Stimulated activated CD4-positive, alpha-beta T cell treated with anti-CD3 and anti-CD28 coated beads, Interleukin-4, amount 100 ng/mL, for 48 hours (primary cell): ENCODE measurements around the gene BPIFB3.

Experiments used
- DNase-seq, 2 donors: peaks; one replicate each; pipeline ENCODE4 v3.0.0-alpha.2; 2020; ENCODE audit warnings: low read depth in 2 of 2

BPIFB3 gene

GRCh38 chr20:33062105-33062824, 8.6 kb downstream of the BPIFB3 start:
- no peak for DNase-seq

GRCh38 chr20:33062825-33063149, 9.1 kb downstream of the BPIFB3 start:
- DNase-seq = no peak

GRCh38 chr20:33063271-33063670, 9.6 kb downstream of the BPIFB3 start:
- DNase-seq = no peak

- no peak for DNase-seq
These were observed 11.0 kb downstream of the BPIFB3 start for GRCh38 chr20:33064572-33065287.

GRCh38 chr20:33065785-33066184, 12.1 kb downstream of the BPIFB3 start:
- DNase-seq = no peak

- no peak for DNase-seq
These were observed 14.1 kb downstream of the BPIFB3 start for GRCh38 chr20:33067806-33068205.

- DNase-seq = no peak
These were observed 14.7 kb downstream of the BPIFB3 start for GRCh38 chr20:33068251-33068939.

GRCh38 chr20:33069673-33070072, 16.0 kb downstream of the BPIFB3 start:
- no peak for DNase-seq

GRCh38 chr20:33070111-33071053, 16.7 kb downstream of the BPIFB3 start:
- no peak for DNase-seq

- DNase-seq = no peak
These were observed 17.5 kb downstream of the BPIFB3 start for GRCh38 chr20:33071198-33071597.

GRCh38 chr20:33072362-33072761, 18.7 kb downstream of the BPIFB3 start:
- DNase-seq = no peak

GRCh38 chr20:33072813-33073212, 19.1 kb downstream of the BPIFB3 start:
- no peak for DNase-seq

GRCh38 chr20:33074675-33075074, 21.0 kb downstream of the BPIFB3 start:
- DNase-seq = no peak

GRCh38 chr20:33075281-33075680, 21.6 kb downstream of the BPIFB3 start:
- DNase-seq = no peak

GRCh38 chr20:33076662-33077372, 23.1 kb downstream of the BPIFB3 start:
- no peak for DNase-seq

- DNase-seq = no peak
These were observed 25.6 kb downstream of the BPIFB3 start, which contains the start of gene BPIFB4 for GRCh38 chr20:33079259-33079658. TSS of gene BPIFB4 (plus strand) at chr20:33079643. CDS start at chr20:33081527, 1,884 bp downstream.

GRCh38 chr20:33081411-33082154, 27.9 kb downstream of the BPIFB3 start:
- DNase-seq = no peak

- DNase-seq = no peak
These were observed 28.8 kb downstream of the BPIFB3 start for GRCh38 chr20:33082546-33082945.

GRCh38 chr20:33083544-33084340, 30.0 kb downstream of the BPIFB3 start:
- DNase-seq = no peak
